ENCODE measurements around the gene APBA2.

Gene APBA2

DNA sequence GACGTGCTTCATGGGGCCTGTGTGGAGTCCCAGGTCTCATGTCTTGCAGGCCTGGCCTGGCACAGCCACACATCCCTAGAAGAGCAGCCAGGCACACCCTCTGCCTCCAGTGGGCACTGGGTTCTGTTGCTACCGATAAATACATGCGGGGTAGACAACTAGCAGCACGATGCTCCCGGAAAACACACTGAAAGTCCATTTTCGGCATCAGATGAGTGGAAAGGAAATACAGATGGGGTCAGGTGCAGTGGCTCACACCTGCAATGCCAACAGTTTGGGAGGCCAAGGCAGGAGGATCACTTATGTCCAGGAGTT, 218.7 kb downstream of the APBA2 start:
- Histone ChIP-seq H3K9me3 (no peaks in the 10 kb centered on the region), H3K4me1 (peaks cover 10% of the 10 kb centered on the region), H3K36me3 (replicated peaks) (no peaks in the 10 kb centered on the region), H3K4me3 (no peak overlapping the region), H3K27me3 (ENCODE audit: low read depth) (no peaks in the 10 kb centered on the region)
- no peak for DNase-seq (ENCODE audit: low spot score in 2 of 2)
- in situ Hi-C loops (cut with MboI; ENCODE audit: low sequenced_read_pairs): no loop called here

- Histone ChIP-seq H3K4me3 (no peak overlapping the region), H3K9me3 (no peaks in the 10 kb centered on the region), H3K27me3 (ENCODE audit: low read depth) (no peaks in the 10 kb centered on the region), H3K36me3 (replicated peaks) (no peaks in the 10 kb centered on the region), H3K4me1 (peaks cover 10% of the 10 kb centered on the region)
- no peak for DNase-seq (ENCODE audit: low spot score in 2 of 2)
- in situ Hi-C loops (cut with MboI; ENCODE audit: low sequenced_read_pairs): no loop called here
These were observed 219.5 kb downstream of the APBA2 start for GRCh38 chr15:29105151-29105854.

DNA sequence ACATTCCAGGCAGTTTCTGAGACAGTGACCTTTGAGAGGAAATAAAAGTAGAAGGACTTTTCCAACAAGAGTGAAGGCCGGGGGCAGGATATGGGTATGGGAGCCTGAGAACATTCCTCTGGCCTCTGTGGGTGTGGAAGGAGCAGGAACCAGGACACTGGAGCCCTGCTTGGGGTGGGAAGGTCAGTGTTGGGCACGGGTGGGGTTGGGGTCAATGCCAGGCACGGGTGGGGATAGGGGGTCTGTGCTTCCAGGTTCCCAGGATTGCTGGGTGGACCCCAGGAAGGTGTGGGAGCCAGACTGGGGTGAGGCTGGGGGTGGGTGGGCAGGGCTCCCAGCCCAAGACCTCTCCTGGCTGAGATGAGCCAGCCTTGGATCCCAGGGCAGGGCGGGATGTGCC, 220.3 kb downstream of the APBA2 start:
- Histone ChIP-seq H3K36me3 (replicated peaks) (no peaks in the 10 kb centered on the region), H3K9me3 (no peaks in the 10 kb centered on the region), H3K27me3 (ENCODE audit: low read depth) (no peaks in the 10 kb centered on the region), H3K4me1 (peaks cover 10% of the 10 kb centered on the region), H3K4me3 (no peak overlapping the region)
- in situ Hi-C loops (cut with MboI; ENCODE audit: low sequenced_read_pairs): no loop called here
- DNase-seq (ENCODE audit: low spot score in 2 of 2): no peak

DNA sequence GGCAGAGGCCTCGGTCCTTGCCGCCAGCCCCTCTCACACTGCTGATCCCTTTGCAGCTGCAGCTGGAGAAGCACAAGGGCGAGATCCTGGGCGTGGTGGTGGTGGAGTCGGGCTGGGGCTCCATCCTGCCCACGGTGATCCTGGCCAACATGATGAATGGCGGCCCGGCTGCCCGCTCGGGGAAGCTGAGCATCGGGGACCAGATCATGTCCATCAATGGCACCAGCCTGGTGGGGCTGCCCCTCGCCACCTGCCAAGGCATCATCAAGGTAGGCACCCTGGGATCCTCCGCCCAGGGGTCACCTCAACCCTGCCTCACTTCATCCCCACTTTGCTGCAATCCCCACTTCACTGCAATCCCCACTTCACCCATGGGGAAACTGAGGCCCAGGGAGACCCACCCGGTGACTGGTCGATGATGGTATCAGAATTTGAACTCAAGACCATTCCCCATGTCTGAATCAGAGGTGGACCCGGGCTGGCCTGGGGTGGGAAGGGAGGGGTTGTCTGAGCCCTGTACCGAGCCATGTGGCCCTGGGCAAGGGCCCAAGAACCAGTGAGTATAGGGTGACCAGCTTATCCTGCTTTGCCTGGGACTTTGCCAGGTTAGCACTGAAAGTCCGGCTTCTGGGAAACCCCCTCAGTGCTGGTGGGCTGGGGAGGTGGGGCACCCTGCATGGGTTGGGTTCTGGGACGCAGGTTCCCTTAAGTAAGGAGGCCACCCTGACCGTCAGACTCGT, 220.9 kb downstream of the APBA2 start:
- no peaks in the 10 kb centered on the region for H3K27me3 ChIP-seq (ENCODE audit: low read depth)
- no peaks in the 10 kb centered on the region for H3K9me3 ChIP-seq
- H3K36me3 ChIP-seq (replicated peaks): no peaks in the 10 kb centered on the region
- H3K4me1 ChIP-seq: peaks cover 4% of the 10 kb centered on the region
- no peak for DNase-seq (ENCODE audit: low spot score in 2 of 2)
- in situ Hi-C loops (cut with MboI; ENCODE audit: low sequenced_read_pairs): no loop called here
- no peak overlapping the region for H3K4me3 ChIP-seq

DNA sequence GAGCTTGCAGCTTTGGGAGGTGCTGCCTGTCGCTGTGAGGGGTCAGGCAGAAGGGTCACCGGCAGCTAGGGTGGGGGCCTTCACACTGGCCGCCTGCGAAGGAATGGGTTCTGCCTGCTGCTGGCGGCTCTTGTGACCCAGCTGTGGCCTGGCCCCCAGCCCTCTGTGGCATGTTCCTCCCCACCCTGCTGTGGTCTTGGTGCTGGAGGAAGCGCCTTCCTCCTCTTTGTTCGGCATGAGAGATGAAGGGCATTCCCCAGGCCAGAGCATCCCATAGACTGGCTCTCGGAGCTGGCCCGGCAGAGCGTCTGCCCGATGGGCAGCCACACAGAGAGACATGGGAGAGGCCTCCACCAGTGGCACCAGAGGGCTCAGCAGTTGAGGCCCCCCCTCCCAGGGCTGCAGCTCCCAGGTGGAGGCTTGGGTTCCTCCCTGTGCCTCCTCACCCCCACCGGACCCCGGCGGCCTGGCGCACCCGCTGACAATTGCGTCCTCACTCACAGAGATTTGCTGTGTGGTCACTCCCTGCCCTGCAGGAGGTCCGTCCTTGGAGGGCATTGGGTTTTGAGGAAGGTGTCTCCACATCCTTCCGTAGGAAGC, 221.6 kb downstream of the APBA2 start:
- H3K36me3 ChIP-seq (replicated peaks): no peaks in the 10 kb centered on the region
- in situ Hi-C loops (cut with MboI; ENCODE audit: low sequenced_read_pairs): no loop called here
- no peaks in the 10 kb centered on the region for H3K4me1 ChIP-seq
- no peak for DNase-seq (ENCODE audit: low spot score in 2 of 2)
- no peaks in the 10 kb centered on the region for H3K27me3 ChIP-seq (ENCODE audit: low read depth)
- no peak overlapping the region for H3K4me3 ChIP-seq
- no peaks in the 10 kb centered on the region for H3K9me3 ChIP-seq

DNA sequence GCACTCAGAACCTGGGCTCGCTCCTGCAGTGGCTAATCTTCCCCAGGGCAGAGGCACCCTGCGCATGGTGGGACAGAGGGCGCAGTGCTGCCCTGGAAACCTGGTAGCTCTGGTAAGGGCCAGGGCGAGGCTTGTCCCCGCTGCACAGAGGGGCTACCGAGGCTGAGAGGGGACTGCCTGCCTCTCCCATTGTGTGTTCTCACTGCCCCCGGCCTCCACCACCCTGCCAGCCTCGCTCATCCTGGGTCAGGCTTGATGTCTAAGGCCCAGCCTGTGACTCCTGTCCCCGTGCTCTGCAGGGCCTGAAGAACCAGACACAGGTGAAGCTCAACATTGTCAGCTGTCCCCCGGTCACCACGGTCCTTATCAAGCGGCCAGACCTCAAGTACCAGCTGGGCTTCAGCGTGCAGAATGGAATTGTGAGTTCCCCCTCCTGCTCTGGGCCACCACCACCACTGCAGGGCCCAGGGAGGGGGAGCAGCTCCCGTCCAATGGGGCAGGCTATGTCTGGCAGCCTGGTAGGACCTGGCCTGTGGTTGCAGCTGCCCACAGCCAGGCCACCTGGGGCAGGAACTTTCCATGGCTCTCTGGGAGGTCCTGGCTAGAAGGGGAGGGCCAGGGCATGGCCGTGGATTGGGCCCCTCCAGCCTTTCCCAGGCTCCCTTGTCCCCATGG, 222.3 kb downstream of the APBA2 start:
- in situ Hi-C loops (cut with MboI; ENCODE audit: low sequenced_read_pairs): no loop called here
- no peaks in the 10 kb centered on the region for H3K4me1 ChIP-seq
- no peak for DNase-seq (ENCODE audit: low spot score in 2 of 2)
- H3K9me3 ChIP-seq: no peaks in the 10 kb centered on the region
- H3K36me3 ChIP-seq (replicated peaks): no peaks in the 10 kb centered on the region
- no peak overlapping the region for H3K4me3 ChIP-seq
- H3K27me3 ChIP-seq (ENCODE audit: low read depth): no peaks in the 10 kb centered on the region

DNA sequence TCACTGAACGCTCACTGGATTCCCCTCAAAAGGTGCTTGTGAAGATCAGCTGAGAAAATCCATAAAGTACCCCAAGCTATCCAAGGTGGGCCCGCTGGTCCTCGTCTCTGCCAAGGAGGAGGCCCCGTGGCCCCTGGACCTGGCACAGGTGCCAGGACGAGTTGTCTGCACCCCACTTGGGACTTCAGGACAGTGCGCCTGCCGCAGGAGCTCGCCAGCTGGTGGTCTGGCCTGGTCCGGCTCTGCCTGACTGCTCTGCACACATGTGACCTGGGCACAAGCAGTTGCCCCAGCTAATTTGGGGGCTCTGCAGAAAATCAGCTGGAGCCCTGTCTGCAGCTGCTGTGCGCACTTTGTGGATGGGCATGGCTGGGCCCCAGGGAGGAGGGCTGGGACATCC, 224.0 kb downstream of the APBA2 start:
- Histone ChIP-seq H3K9me3 (no peaks in the 10 kb centered on the region), H3K27me3 (ENCODE audit: low read depth) (no peaks in the 10 kb centered on the region), H3K4me1 (no peaks in the 10 kb centered on the region), H3K4me3 (no peak overlapping the region), H3K36me3 (replicated peaks) (no peaks in the 10 kb centered on the region)
- no peak for DNase-seq (ENCODE audit: low spot score in 2 of 2)
- in situ Hi-C loops (cut with MboI; ENCODE audit: low sequenced_read_pairs): no loop called here

DNA sequence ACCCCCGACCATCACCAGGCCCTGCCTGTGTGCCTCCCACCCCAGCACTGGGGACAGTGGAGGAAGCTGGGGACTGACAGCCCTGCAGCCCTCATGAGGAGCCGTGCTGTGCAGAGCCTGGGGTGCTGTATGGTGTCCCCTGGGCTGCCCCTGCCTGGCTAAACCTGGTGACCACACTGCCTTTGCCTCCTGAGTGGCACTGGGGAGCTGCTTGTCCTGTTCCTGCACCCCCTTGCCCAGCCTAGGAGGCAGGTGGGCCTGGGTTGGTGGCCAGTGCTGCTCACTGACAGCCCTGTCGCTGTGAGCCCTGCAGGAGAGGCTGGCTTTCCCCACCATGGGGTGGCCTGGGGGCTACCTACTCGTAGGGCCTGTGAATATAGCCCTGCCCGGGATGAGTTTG, 224.4 kb downstream of the APBA2 start:
- no peak overlapping the region for H3K4me3 ChIP-seq
- no peaks in the 10 kb centered on the region for H3K36me3 ChIP-seq (replicated peaks)
- no peak for DNase-seq (ENCODE audit: low spot score in 2 of 2)
- no peaks in the 10 kb centered on the region for H3K4me1 ChIP-seq
- no peaks in the 10 kb centered on the region for H3K9me3 ChIP-seq
- in situ Hi-C loops (cut with MboI; ENCODE audit: low sequenced_read_pairs): no loop called here
- no peaks in the 10 kb centered on the region for H3K27me3 ChIP-seq (ENCODE audit: low read depth)

GRCh38 chr15:29110733-29111132, 225.0 kb downstream of the APBA2 start:
- no peaks in the 10 kb centered on the region for H3K27me3 ChIP-seq (ENCODE audit: low read depth)
- in situ Hi-C loops (cut with MboI; ENCODE audit: low sequenced_read_pairs): no loop called here
- no peaks in the 10 kb centered on the region for H3K9me3 ChIP-seq
- DNase-seq (ENCODE audit: low spot score in 2 of 2): no peak
- H3K4me1 ChIP-seq: no peaks in the 10 kb centered on the region
- H3K36me3 ChIP-seq (replicated peaks): no peaks in the 10 kb centered on the region
- H3K4me3 ChIP-seq: no peak overlapping the region

GRCh38 chr15:29111705-29112281, 226.0 kb downstream of the APBA2 start:
- H3K36me3 ChIP-seq (replicated peaks): no peaks in the 10 kb centered on the region
- in situ Hi-C loops (cut with MboI; ENCODE audit: low sequenced_read_pairs): no loop called here
- H3K27me3 ChIP-seq (ENCODE audit: low read depth): no peaks in the 10 kb centered on the region
- no peaks in the 10 kb centered on the region for H3K9me3 ChIP-seq
- no peak for DNase-seq (ENCODE audit: low spot score in 2 of 2)
- H3K4me3 ChIP-seq: no peak overlapping the region
- no peaks in the 10 kb centered on the region for H3K4me1 ChIP-seq

DNA sequence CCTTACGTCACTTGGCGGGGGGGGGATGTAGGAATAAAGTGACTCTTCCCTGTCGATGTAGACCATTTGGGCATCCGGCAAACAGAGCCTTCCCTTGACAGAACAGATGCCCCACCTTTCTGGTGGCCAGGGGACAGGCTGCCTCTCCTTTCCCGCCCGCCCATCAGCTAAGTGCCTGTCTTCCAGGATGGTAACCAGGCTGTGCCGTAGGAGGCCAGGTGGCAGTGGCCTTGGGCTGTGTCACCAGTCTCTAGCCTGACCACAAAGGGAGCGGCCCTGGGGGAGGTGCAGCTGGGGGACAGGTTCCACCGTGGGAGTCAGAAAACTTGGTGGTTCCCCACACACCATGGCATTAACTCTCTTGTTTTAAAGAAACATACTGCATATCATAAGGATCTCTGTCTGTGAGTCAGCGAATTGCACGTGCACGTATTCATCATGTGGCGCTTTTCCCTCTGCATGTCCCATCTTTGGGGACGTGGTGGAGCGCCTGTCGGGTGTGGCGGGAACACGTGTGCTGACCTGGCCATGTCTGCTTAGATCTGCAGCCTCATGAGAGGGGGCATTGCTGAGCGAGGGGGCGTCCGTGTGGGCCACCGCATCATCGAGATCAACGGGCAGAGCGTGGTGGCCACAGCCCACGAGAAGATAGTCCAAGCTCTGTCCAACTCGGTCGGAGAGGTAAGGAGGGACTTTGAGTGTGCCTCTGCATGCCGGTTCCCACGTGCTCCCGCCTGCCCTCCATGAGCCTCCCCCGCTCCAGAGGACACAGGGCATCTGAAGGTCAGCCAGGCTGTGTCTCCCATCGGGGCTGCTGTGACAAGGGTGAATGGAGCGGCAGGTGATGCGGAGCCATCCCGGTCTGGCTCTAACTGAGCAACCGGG, 227.8 kb downstream of the APBA2 start:
- H3K27me3 ChIP-seq (ENCODE audit: low read depth): no peaks in the 10 kb centered on the region
- no peak overlapping the region for H3K4me3 ChIP-seq
- no peaks in the 10 kb centered on the region for H3K36me3 ChIP-seq (replicated peaks)
- H3K9me3 ChIP-seq: no peaks in the 10 kb centered on the region
- in situ Hi-C loops (cut with MboI; ENCODE audit: low sequenced_read_pairs): no loop called here
- no peak for DNase-seq (ENCODE audit: low spot score in 2 of 2)
- H3K4me1 ChIP-seq: no peaks in the 10 kb centered on the region

DNA sequence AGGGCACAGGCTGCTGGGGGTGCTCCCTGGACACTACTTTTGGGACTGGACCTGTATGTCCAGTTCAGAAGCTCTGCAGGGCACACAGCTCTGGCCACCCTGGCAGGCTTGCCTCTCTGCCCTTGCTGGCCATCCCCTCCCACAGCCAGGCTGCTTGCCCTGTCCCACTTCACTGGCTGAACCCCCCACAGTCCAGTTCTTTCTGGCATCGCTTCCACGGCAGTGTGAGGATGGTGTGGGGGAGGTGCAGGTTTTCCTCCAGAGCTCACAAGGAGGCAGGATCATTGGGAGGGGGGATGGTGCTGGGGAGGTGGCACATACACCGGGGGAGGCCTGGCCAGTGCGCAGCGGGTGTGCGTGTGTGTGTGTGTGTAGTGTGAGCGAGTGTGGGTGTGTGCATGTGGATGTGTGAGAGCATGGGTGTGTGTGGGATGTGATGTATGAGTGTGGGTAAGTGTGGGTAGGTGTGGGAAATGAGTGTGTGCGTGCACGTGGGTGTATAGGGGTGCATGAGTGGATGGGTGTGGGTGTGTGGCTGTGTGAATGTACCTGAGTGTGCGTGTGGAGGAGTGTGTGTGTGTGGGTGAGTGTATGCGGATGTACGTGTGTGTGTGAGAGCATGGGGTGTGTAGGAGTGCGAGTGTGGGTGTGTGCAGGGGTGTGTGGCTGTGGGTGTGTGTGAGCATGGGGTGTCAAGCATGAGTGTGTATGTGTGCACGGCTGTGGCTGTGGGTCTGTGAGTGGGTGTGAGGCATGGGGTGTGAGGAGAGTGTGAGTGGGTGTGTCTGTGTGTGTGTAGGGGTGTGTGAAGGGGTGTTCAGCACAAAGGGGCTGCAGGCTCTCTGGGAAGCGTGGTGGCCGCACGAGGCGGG, 228.7 kb downstream of the APBA2 start:
- Histone ChIP-seq H3K4me3 (no peak overlapping the region), H3K36me3 (replicated peaks) (no peaks in the 10 kb centered on the region), H3K4me1 (no peaks in the 10 kb centered on the region), H3K27me3 (ENCODE audit: low read depth) (no peaks in the 10 kb centered on the region), H3K9me3 (no peaks in the 10 kb centered on the region)
- in situ Hi-C loops (cut with MboI; ENCODE audit: low sequenced_read_pairs): no loop called here
- DNase-seq (ENCODE audit: low spot score in 2 of 2): no peak
